DOHH2 (cell line): ENCODE data around the gene CD207.

Experiments
- CTCF ChIP-seq: fragments of 200-600 bp; sonication (generic); IDR thresholded peaks from one replicate; pipeline ENCODE4 v1.5.1; 2014; ENCODE audit warnings: antibody characterized with exemption, mild to moderate bottlenecking, low read depth, low read length; ENCODE audit not compliant: poor library complexity, severe bottlenecking
- EZH2phosphoT487 ChIP-seq: fragments of 200-600 bp; sonication (generic); IDR thresholded peaks from 2 replicates; pipeline ENCODE4 v1.6.1; 2017; ENCODE audit warnings: borderline replicate concordance, mild to moderate bottlenecking, antibody characterized with exemption, low read length, moderate library complexity, mixed read lengths

- no peak for TF ChIP-seq CTCF
- no peak for TF ChIP-seq EZH2phosphoT487
Measured at GRCh38 chr2:70850925-70851324, 15.3 kb upstream of the CD207 start.
